MM.1S (cell line): ENCODE results near the gene ZDHHC12.

Experiments
- CTCF ChIP-seq: fragments of 300-600 bp; sonication (generic); IDR thresholded peaks from 2 replicates; pipeline ENCODE4 v1.5.1; 2016; ENCODE audit warnings: antibody characterized with exemption, low read length, mixed read lengths
- EZH2 ChIP-seq: fragments of 300-600 bp; sonication (generic); optimal IDR thresholded peaks from 2 replicates; pipeline ENCODE3; 2017; ENCODE audit warnings: low read depth, mild to moderate bottlenecking, antibody characterized with exemption, low read length, mixed read lengths
- EZH2phosphoT487 ChIP-seq: fragments of 300-600 bp; sonication (generic); IDR thresholded peaks from 2 replicates; pipeline ENCODE4 v1.6.1; 2018; ENCODE audit warnings: antibody characterized with exemption, low read length

- TF ChIP-seq CTCF: no peak
- no peak for TF ChIP-seq EZH2
- TF ChIP-seq EZH2phosphoT487: no peak
Measured at GRCh38 chr9:128723352-128723865, 518 bp downstream of the ZDHHC12 start.
